Activated B cell treated with CpG ODN at 0.5 μM for 24 hours (primary cell): ENCODE results near the gene ARHGAP29. TPM values are rescaled to one million over a fixed set of nuclear protein-coding genes. Genes with fewer than 3 reads are reported as not detected.

ENCODE experiments used
- ATAC-seq: fragments of 200-7000 bp; cut with Tn5 transposase; one replicate; pipeline ENCODE4 v1.10.0; 2021; ENCODE audit warnings: low read depth, mild to moderate bottlenecking, moderate library complexity
- CTCF ChIA-PET: fragments of 350-600 bp; sonication (Branson Sonifier 250); formaldehyde crosslinking; loops from one replicate; lab custom pipeline; 2021; ENCODE audit warnings: antibody characterized with exemption; lab: Charles Lee
- POLR2A ChIA-PET: fragments of 350-600 bp; sonication (Branson Sonifier 250); formaldehyde crosslinking; loops from one replicate; lab custom pipeline; 2021; ENCODE audit warnings: antibody characterized with exemption; lab: Charles Lee
- DNase-seq: peaks from one replicate; pipeline ENCODE4 v3.0.0; 2022
- H3K27ac Mint-ChIP-seq: one replicate; pipeline ENCODE4 v1.8.0; 2020; ENCODE audit warnings: mixed read lengths
- H3K27me3 Mint-ChIP-seq: one replicate; pipeline ENCODE4 v1.8.0; 2021; ENCODE audit warnings: mixed read lengths
- H3K36me3 Mint-ChIP-seq: one replicate; pipeline ENCODE4 v1.8.0; 2021; ENCODE audit warnings: low read depth, mixed read lengths
- H3K4me1 Mint-ChIP-seq: one replicate; pipeline ENCODE4 v1.8.0; 2021; ENCODE audit warnings: mixed read lengths
- H3K4me3 Mint-ChIP-seq: one replicate; pipeline ENCODE4 v1.8.0; 2020; ENCODE audit warnings: mild to moderate bottlenecking, mixed read lengths
- H3K9me3 Mint-ChIP-seq: one replicate; pipeline ENCODE4 v1.8.0; 2020; ENCODE audit warnings: mixed read lengths
- CTCF ChIP-seq: fragments of 200-600 bp; IDR thresholded peaks from one replicate; pipeline ENCODE4 v1.8.0; 2022; ENCODE audit warnings: antibody characterized with exemption, mild to moderate bottlenecking
- intact Hi-C: fragments of 100-400 bp; cut with micrococcal nuclease; formaldehyde crosslinking; loops from one replicate; pipeline ENCODE4 v1.15.1; 2024
- total RNA-seq: library from RNA; stranded (reverse); gene quantifications from 2 replicates; pipeline ENCODE4 v1.2.3, GENCODE V29; 2022

The ARHGAP29 gene
- total RNA-seq, 1 donor from 2014 or later = not detected

GRCh38 chr1:94227624-94228023 lies 9.8 kb downstream of the ARHGAP29 start:
- intact Hi-C loops = no loop called here
- ATAC-seq (no peak), DNase-seq (no peak)
- H3K27ac Mint-ChIP-seq = no peak overlapping the region
- H3K36me3 Mint-ChIP-seq = no peaks in the 10 kb centered on the region
- CTCF ChIA-PET = no interaction called here
- no peaks in the 10 kb centered on the region for H3K9me3 Mint-ChIP-seq
- no peaks in the 10 kb centered on the region for H3K4me1 Mint-ChIP-seq
- POLR2A ChIA-PET = no interaction called here
- H3K27me3 Mint-ChIP-seq = peaks cover 22% of the 10 kb centered on the region
- no peak for TF ChIP-seq CTCF
- no peak overlapping the region for H3K4me3 Mint-ChIP-seq

- POLR2A ChIA-PET = no interaction called here
- intact Hi-C loops = no loop called here
- H3K27me3 Mint-ChIP-seq = peaks cover 12% of the 10 kb centered on the region
- no peak overlapping the region for H3K4me3 Mint-ChIP-seq
- H3K36me3 Mint-ChIP-seq = no peaks in the 10 kb centered on the region
- H3K27ac Mint-ChIP-seq = no peak overlapping the region
- DNase-seq = no peak
- no peak for ATAC-seq
- H3K9me3 Mint-ChIP-seq = no peaks in the 10 kb centered on the region
- CTCF ChIA-PET = no interaction called here
- no peaks in the 10 kb centered on the region for H3K4me1 Mint-ChIP-seq
- no peak for TF ChIP-seq CTCF
These were observed 11.5 kb downstream of the ARHGAP29 start for GRCh38 chr1:94225845-94226244.

GRCh38 chr1:94218332-94218731 lies 19.1 kb downstream of the ARHGAP29 start:
- H3K4me3 Mint-ChIP-seq = no peak overlapping the region
- no peaks in the 10 kb centered on the region for H3K4me1 Mint-ChIP-seq
- intact Hi-C loops = no loop called here
- no peak overlapping the region for H3K27ac Mint-ChIP-seq
- no peaks in the 10 kb centered on the region for H3K9me3 Mint-ChIP-seq
- TF ChIP-seq CTCF = no peak
- POLR2A ChIA-PET = no interaction called here
- H3K36me3 Mint-ChIP-seq = no peaks in the 10 kb centered on the region
- no peak for ATAC-seq
- CTCF ChIA-PET = no interaction called here
- no peak for DNase-seq
- H3K27me3 Mint-ChIP-seq = peaks cover 16% of the 10 kb centered on the region

GRCh38 chr1:94215955-94216354 lies 21.4 kb downstream of the ARHGAP29 start:
- ChIA-PET CTCF (no interaction called here), POLR2A (no interaction called here)
- Mint-ChIP-seq H3K9me3 (no peaks in the 10 kb centered on the region), H3K36me3 (no peaks in the 10 kb centered on the region), H3K27me3 (peaks cover 18% of the 10 kb centered on the region), H3K27ac (no peak overlapping the region), H3K4me1 (no peaks in the 10 kb centered on the region), H3K4me3 (no peak overlapping the region)
- TF ChIP-seq CTCF = no peak
- intact Hi-C loops = no loop called here
- ATAC-seq (no peak), DNase-seq (no peak)

- POLR2A ChIA-PET = no interaction called here
- no peak overlapping the region for H3K27ac Mint-ChIP-seq
- no peak for ATAC-seq
- intact Hi-C loops = no loop called here
- DNase-seq = no peak
- no peaks in the 10 kb centered on the region for H3K36me3 Mint-ChIP-seq
- H3K4me1 Mint-ChIP-seq = no peaks in the 10 kb centered on the region
- TF ChIP-seq CTCF = no peak
- peaks cover 16% of the 10 kb centered on the region for H3K27me3 Mint-ChIP-seq
- CTCF ChIA-PET = no interaction called here
- H3K4me3 Mint-ChIP-seq = no peak overlapping the region
- peaks cover 4% of the 10 kb centered on the region for H3K9me3 Mint-ChIP-seq
These were observed 27.4 kb downstream of the ARHGAP29 start for GRCh38 chr1:94209982-94210381.
